IPS-15b (cell line): ENCODE measurements around the gene BRCA2.

Source experiments
- H3K27me3 ChIP-seq: one replicate; pipeline ENCODE4 v1.6.1; 2013; ENCODE audit warnings: low read length; ENCODE audit not compliant: control insufficient read depth, insufficient read depth
- H3K36me3 ChIP-seq: one replicate; pipeline ENCODE4 v1.6.1; 2013; ENCODE audit warnings: low read length; ENCODE audit not compliant: control insufficient read depth, insufficient read depth
- H3K4me1 ChIP-seq: one replicate; pipeline ENCODE4 v1.6.1; 2013; ENCODE audit warnings: mild to moderate bottlenecking, low read length; ENCODE audit not compliant: control insufficient read depth, insufficient read depth
- H3K4me3 ChIP-seq: one replicate; pipeline ENCODE4 v1.5.1; 2013; ENCODE audit warnings: low read depth, low read length
- H3K9ac ChIP-seq: one replicate; pipeline ENCODE4 v1.6.1; 2013; ENCODE audit warnings: low read depth, mild to moderate bottlenecking, low read length
- H3K9me3 ChIP-seq: one replicate; pipeline ENCODE4 v1.6.1; 2013; ENCODE audit warnings: mild to moderate bottlenecking, low read length; ENCODE audit not compliant: control insufficient read depth, insufficient read depth

BRCA2 gene

GRCh38 chr13:32390484-32390883 lies 75.2 kb downstream of the BRCA2 start:
- no peaks in the 10 kb centered on the region for H3K9me3 ChIP-seq
- peaks cover 13% of the 10 kb centered on the region for H3K4me1 ChIP-seq
- no peak overlapping the region for H3K4me3 ChIP-seq
- H3K27me3 ChIP-seq, result no peaks in the 10 kb centered on the region
- no peak overlapping the region for H3K9ac ChIP-seq
- H3K36me3 ChIP-seq, result no peaks in the 10 kb centered on the region

DNA sequence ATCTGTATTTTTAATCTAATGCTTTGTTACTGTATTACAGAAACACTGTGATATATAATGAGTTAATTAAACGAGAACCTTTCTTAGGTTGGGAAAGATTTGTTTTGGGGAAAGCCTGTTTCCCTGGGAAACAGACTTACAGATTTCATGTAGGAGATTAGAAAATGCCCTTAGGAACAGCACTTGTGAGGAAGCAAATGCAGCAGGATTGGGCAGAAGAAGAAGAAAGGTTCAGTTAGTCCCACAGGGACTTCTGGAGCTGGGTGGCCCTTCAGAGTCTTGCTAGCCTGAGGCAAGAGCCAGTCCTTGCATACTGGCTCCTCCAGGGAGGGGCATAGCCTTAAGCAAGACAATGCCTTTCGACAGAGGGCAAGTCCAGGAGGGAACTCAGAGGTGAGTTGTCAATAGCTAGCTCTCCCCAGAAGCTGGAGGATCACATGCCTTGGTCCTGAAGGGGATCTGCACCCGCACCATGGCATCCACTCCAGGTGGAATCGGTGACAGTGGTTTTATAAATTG lies 75.9 kb downstream of the BRCA2 start:
- H3K36me3 ChIP-seq, result no peaks in the 10 kb centered on the region
- H3K9ac ChIP-seq, result no peak overlapping the region
- peaks cover 13% of the 10 kb centered on the region for H3K4me1 ChIP-seq
- H3K4me3 ChIP-seq, result no peak overlapping the region
- no peaks in the 10 kb centered on the region for H3K27me3 ChIP-seq
- no peaks in the 10 kb centered on the region for H3K9me3 ChIP-seq

GRCh38 chr13:32403108-32403507 lies 87.8 kb downstream of the BRCA2 start:
- Histone ChIP-seq H3K9ac (no peak overlapping the region), H3K36me3 (no peaks in the 10 kb centered on the region), H3K4me3 (no peak overlapping the region), H3K4me1 (no peaks in the 10 kb centered on the region), H3K27me3 (peaks cover under 1% of the 10 kb centered on the region), H3K9me3 (no peaks in the 10 kb centered on the region)

- Histone ChIP-seq H3K36me3 (no peaks in the 10 kb centered on the region), H3K9me3 (no peaks in the 10 kb centered on the region), H3K4me3 (no peak overlapping the region)
Measured at GRCh38 chr13:32407854-32408253, 92.5 kb downstream of the BRCA2 start.

DNA sequence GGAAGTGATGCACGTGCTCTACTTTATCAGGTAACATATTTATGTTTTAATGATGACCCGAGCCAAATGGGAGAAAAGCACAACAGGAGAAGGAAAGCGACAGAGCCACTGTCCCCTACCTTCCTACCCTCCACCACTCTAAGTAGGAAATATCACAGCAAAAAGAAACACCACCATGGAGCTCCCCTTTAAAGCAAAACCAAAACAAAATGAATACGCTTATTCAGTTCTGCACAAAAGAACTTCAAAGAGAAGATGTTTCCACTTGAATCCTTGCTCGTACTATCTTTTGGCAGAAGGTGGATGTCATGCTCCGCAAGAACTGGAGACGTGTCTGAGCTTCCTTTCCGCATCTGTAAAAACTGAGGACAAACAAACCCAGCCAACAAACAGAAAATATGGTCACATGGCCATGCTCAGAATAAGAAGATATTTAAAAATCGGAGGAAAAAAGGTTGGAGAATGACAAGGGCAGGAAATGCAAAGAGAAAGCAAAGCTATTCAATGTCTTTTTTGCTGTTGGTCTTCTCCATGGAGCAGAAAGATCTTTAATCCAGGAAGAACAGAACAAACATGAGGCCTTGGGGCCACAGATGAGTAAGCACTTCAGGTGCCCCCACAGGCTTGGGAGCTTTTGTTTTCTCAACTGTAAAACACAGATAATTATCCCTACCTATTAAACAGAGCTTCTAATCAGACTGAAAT lies 93.1 kb downstream of the BRCA2 start:
- H3K9me3 ChIP-seq, result no peaks in the 10 kb centered on the region
- peaks cover 15% of the 10 kb centered on the region for H3K4me1 ChIP-seq
- H3K36me3 ChIP-seq, result no peaks in the 10 kb centered on the region
- H3K4me3 ChIP-seq, result no peak overlapping the region
- no peak overlapping the region for H3K9ac ChIP-seq
- peaks cover 11% of the 10 kb centered on the region for H3K27me3 ChIP-seq

More at GRCh38 chr13:32407854-32408253, 92.5 kb downstream of the BRCA2 start:
- peaks cover 11% of the 10 kb centered on the region for H3K27me3 ChIP-seq
- no peak overlapping the region for H3K9ac ChIP-seq
- H3K4me1 ChIP-seq, result peaks cover 15% of the 10 kb centered on the region

- Histone ChIP-seq H3K36me3 (no peaks in the 10 kb centered on the region), H3K9ac (no peak overlapping the region), H3K27me3 (peaks cover 11% of the 10 kb centered on the region), H3K9me3 (no peaks in the 10 kb centered on the region), H3K4me3 (no peak overlapping the region), H3K4me1 (peaks cover 15% of the 10 kb centered on the region)
Measured at GRCh38 chr13:32409001-32409313, 93.6 kb downstream of the BRCA2 start.

GRCh38 chr13:32409561-32410421 lies 94.5 kb downstream of the BRCA2 start:
- Histone ChIP-seq H3K4me3 (peak overlapping the region; percentile 53), H3K9ac (no peak overlapping the region), H3K36me3 (no peaks in the 10 kb centered on the region), H3K27me3 (peaks cover 11% of the 10 kb centered on the region), H3K9me3 (no peaks in the 10 kb centered on the region), H3K4me1 (peaks cover 15% of the 10 kb centered on the region)

DNA sequence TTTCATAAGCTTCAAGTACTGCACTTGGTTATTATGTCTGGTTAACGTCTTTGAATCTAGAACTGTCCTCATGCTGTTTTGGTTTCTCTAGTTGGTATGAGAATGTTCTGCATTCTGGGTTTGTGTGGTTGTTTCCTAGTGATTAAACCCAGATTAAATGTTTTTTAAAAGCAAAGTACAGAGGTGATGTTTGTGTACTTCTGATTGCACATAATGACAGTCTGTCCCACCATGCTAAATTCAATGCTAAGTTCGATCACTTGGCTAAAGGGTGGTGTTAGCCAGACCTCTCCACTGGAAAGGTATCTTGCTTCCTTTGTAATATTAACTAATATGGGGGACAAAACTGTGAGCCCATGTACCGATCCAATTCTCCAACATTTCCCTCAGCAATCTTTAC lies 98.0 kb downstream of the BRCA2 start:
- no peak overlapping the region for H3K9ac ChIP-seq
- no peaks in the 10 kb centered on the region for H3K36me3 ChIP-seq
- H3K27me3 ChIP-seq, result peaks cover 8% of the 10 kb centered on the region
- H3K4me1 ChIP-seq, result peaks cover 14% of the 10 kb centered on the region
- no peaks in the 10 kb centered on the region for H3K9me3 ChIP-seq
- no peak overlapping the region for H3K4me3 ChIP-seq

- Histone ChIP-seq H3K4me1 (peaks cover 4% of the 10 kb centered on the region), H3K4me3 (no peak overlapping the region), H3K36me3 (no peaks in the 10 kb centered on the region), H3K9me3 (no peaks in the 10 kb centered on the region), H3K27me3 (peaks cover 4% of the 10 kb centered on the region), H3K9ac (no peak overlapping the region)
Measured at GRCh38 chr13:32414580-32414979, 99.3 kb downstream of the BRCA2 start.

GRCh38 chr13:32415019-32415418 lies 99.7 kb downstream of the BRCA2 start:
- Histone ChIP-seq H3K4me3 (no peak overlapping the region), H3K9me3 (no peaks in the 10 kb centered on the region), H3K9ac (no peak overlapping the region), H3K4me1 (peaks cover 4% of the 10 kb centered on the region), H3K36me3 (no peaks in the 10 kb centered on the region), H3K27me3 (peaks cover 4% of the 10 kb centered on the region)

DNA sequence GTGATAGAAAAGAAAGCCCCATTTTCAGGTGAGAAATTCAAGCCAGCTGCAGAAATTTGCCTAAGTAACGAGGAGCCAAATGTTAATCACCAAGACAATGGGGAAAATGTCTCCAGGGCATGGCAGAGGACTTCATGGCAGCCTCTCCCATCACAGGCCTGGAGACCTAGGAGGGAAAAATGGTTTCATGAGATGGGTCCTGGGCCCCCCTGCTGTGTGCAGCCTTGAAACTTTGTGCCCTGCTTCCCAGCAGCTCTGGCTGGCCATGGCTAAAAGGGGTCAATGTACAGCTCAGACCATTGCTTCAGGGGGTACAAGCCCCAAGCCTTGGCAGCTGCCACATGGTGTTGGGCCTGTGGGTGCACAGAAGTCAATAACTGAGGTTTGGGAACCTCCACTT lies 102.7 kb downstream of the BRCA2 start:
- Histone ChIP-seq H3K27me3 (no peaks in the 10 kb centered on the region), H3K4me3 (no peak overlapping the region), H3K9ac (no peak overlapping the region), H3K4me1 (no peaks in the 10 kb centered on the region), H3K9me3 (no peaks in the 10 kb centered on the region), H3K36me3 (no peaks in the 10 kb centered on the region)

- Histone ChIP-seq H3K9ac (no peak overlapping the region), H3K9me3 (no peaks in the 10 kb centered on the region), H3K4me1 (no peaks in the 10 kb centered on the region), H3K27me3 (no peaks in the 10 kb centered on the region), H3K36me3 (no peaks in the 10 kb centered on the region), H3K4me3 (no peak overlapping the region)
Measured at GRCh38 chr13:32419862-32420261, 104.6 kb downstream of the BRCA2 start.
